Sigmoid colon (tissue), 7 donors: Measurements from ENCODE around the gene TMEM9B. TPM values are rescaled to one million over a fixed set of nuclear protein-coding genes. Genes with fewer than 3 reads are reported as not detected.
"Not testable (repeated sequence)": the region's sequence is repeated elsewhere in the genome, so short reads cannot be mapped to it uniquely, and the experiment has no call there.

Experiments
- DNase-seq: peaks from one replicate; pipeline ENCODE4 v3.0.0-alpha.2; 2019
- H3K27ac ChIP-seq, 4 donors: fragments of 200-600 bp; sonication (generic); one replicate each; pipeline ENCODE4 v1.5.1; 2016 to 2019; ENCODE audit warnings: mild to moderate bottlenecking in 1 of 4
- H3K27me3 ChIP-seq, 3 donors: fragments of 200-600 bp; sonication (generic); one replicate each; pipeline ENCODE4 v1.5.1; 2019; ENCODE audit warnings: mild to moderate bottlenecking in 1 of 3
- H3K36me3 ChIP-seq, 4 donors: fragments of 200-600 bp; sonication (generic); one replicate each; pipeline ENCODE4 v1.5.1; 2016 to 2019
- H3K4me1 ChIP-seq, 4 donors: fragments of 200-600 bp; sonication (generic); one replicate each; pipeline ENCODE4 v1.5.1; 2017 to 2019
- H3K4me3 ChIP-seq, 4 donors: fragments of 200-600 bp; sonication (generic); one replicate each; pipeline ENCODE4 v1.5.1; 2017 to 2019; ENCODE audit warnings: mild to moderate bottlenecking in 2 of 4, moderate library complexity in 1 of 4
- H3K9me3 ChIP-seq, 4 donors: fragments of 200-600 bp in 3 of 4; sonication (generic) in 3 of 4; one replicate each; pipeline versions ENCODE4 v1.5.1 to v1.6.1; 2013 to 2019
- CTCF ChIP-seq, 4 experiments: fragments of 450-650 bp in 3 of 4; fragments of 200-600 bp in 1 of 4; IDR thresholded peaks; one replicate each; pipeline ENCODE4 v1.5.1; 2016 to 2019; ENCODE audit warnings: antibody characterized with exemption in 4 of 4, mild to moderate bottlenecking in 3 of 4, moderate library complexity in 2 of 4
- EP300 ChIP-seq, 4 donors: sonication (generic); formaldehyde crosslinking; IDR thresholded peaks; one replicate each; pipeline ENCODE4 v1.6.1; 2017; ENCODE audit warnings: antibody characterized with exemption in 4 of 4
- POLR2A ChIP-seq, 2 donors: fragments of 450-650 bp; IDR thresholded peaks; one replicate each; pipeline ENCODE4 v1.6.1; 2016; ENCODE audit warnings: antibody characterized with exemption in 2 of 2, mild to moderate bottlenecking in 2 of 2, moderate library complexity in 2 of 2
- POLR2AphosphoS5 ChIP-seq, 4 donors: sonication (generic); formaldehyde crosslinking; IDR thresholded peaks; one replicate each; pipeline ENCODE4 v1.6.1; 2017; ENCODE audit warnings: antibody characterized with exemption in 4 of 4
- WGBS, 2 donors: extraction: QIAGEN DNeasy Blood & Tissue Kit; methylation state at CpG; one replicate each; pipeline ENCODE4 v1.1.7; 2013; 5-methylcytosine and 5-hydroxymethylcytosine counted together
- intact Hi-C: fragments of 100-400 bp; cut with DNase I; formaldehyde crosslinking; loops from one replicate; pipeline ENCODE4 v1.15.1; 2023
- polyA plus RNA-seq, 3 donors: library from polyadenylated mRNA; stranded (reverse); fragments of 200-250 nt; gene quantifications; one replicate each; pipeline ENCODE4 v1.2.3, GENCODE V29; 2013
- total RNA-seq, 4 donors: library from RNA; depleted of rRNA; stranded (reverse); fragments of >200 nt; gene quantifications; one replicate each; pipeline ENCODE4 v1.1.0, GENCODE V29; 2016
- donor health status: healthy with polysubstance abuse.
- donor health status: Bipolar disorder and iron deficiency.
- donor health status: healthy.

Gene TMEM9B
- total and polyA plus RNA-seq, 7 donors, result 13.3 to 58.9 (median 24.3) TPM

- no peaks in the 10 kb centered on the region for H3K27me3 ChIP-seq
- no peak for DNase-seq
- TF ChIP-seq POLR2AphosphoS5 (IDR thresholded peaks at IDR 0.05) (no peak), CTCF (IDR thresholded peaks at IDR 0.05) (no peak), POLR2A (IDR thresholded peaks at IDR 0.05) (no peak), EP300 (IDR thresholded peaks at IDR 0.05) (no peak)
- no peak overlapping the region for H3K27ac ChIP-seq
- H3K4me3 ChIP-seq, result no peak overlapping the region
- H3K9me3 ChIP-seq, result no peaks in the 10 kb centered on the region
- 85 to 93% methylated on average over 14 of the region's 14 CpGs for WGBS, 2 donors
- H3K4me1 ChIP-seq, result no peaks in the 10 kb centered on the region
- intact Hi-C loops, result no loop called here
- H3K36me3 ChIP-seq, result no peaks in the 10 kb centered on the region
These were observed 26.6 kb downstream of the TMEM9B start for GRCh38 chr11:8937659-8938058.

GRCh38 chr11:8937159-8937558, 27.1 kb downstream of the TMEM9B start:
- no peak overlapping the region for H3K27ac ChIP-seq
- H3K4me3 ChIP-seq, result no peak overlapping the region
- no peaks in the 10 kb centered on the region for H3K9me3 ChIP-seq
- H3K27me3 ChIP-seq, result no peaks in the 10 kb centered on the region
- no peak for DNase-seq
- no peaks in the 10 kb centered on the region for H3K36me3 ChIP-seq
- TF ChIP-seq POLR2A (IDR thresholded peaks at IDR 0.05) (no peak), CTCF (IDR thresholded peaks at IDR 0.05) (no peak), POLR2AphosphoS5 (IDR thresholded peaks at IDR 0.05) (no peak), EP300 (IDR thresholded peaks at IDR 0.05) (no peak)
- intact Hi-C loops, result no loop called here
- H3K4me1 ChIP-seq, result no peaks in the 10 kb centered on the region
- WGBS, 2 donors, result 88 to 90% methylated on average over 10 of the region's 10 CpGs

GRCh38 chr11:8935789-8936188, 28.5 kb downstream of the TMEM9B start:
- H3K4me1 ChIP-seq, H3K4me3 ChIP-seq, H3K9me3 ChIP-seq, H3K27me3 ChIP-seq, DNase-seq, H3K27ac ChIP-seq, H3K36me3 ChIP-seq, intact Hi-C loops: not testable (repeated sequence)
- WGBS, 2 donors, result 88 to 93% methylated on average over 2 of the region's 2 CpGs

- DNase-seq, result no peak
- no peaks in the 10 kb centered on the region for H3K4me1 ChIP-seq
- no peaks in the 10 kb centered on the region for H3K36me3 ChIP-seq
- no peak overlapping the region for H3K27ac ChIP-seq
- no peaks in the 10 kb centered on the region for H3K27me3 ChIP-seq
- no peak for TF ChIP-seq EP300 (IDR thresholded peaks at IDR 0.05)
- no peak for TF ChIP-seq POLR2A (IDR thresholded peaks at IDR 0.05)
- TF ChIP-seq CTCF (IDR thresholded peaks at IDR 0.05), result no peak
- no peak for TF ChIP-seq POLR2AphosphoS5 (IDR thresholded peaks at IDR 0.05)
- WGBS, 2 donors, result 60 to 70% methylated on average over 14 of the region's 14 CpGs
- no peak overlapping the region for H3K4me3 ChIP-seq
- H3K9me3 ChIP-seq, result no peaks in the 10 kb centered on the region
- intact Hi-C loops, result no loop called here
These were observed 29.3 kb downstream of the TMEM9B start for GRCh38 chr11:8934742-8935488.

DNA sequence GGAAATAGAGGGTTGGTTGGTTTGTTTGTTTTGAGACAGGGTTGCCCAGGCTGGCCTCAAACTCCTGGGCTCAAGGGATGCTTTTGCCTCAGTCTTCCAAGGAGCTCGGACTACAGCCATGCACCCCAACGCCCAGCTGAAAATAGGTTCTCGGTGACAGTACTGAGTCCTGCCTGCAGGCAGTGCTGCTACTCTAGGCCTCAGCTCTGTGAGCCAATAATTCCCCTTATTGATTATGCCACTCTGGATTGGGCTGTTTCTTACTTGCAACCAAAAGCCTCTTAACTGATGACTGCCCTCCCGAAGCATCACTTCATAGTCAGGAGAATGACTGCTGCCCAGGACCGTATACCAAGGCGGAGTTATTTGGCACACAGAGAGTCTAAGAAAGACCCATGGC, 30.3 kb downstream of the TMEM9B start:
- Histone ChIP-seq H3K9me3 (no peaks in the 10 kb centered on the region), H3K36me3 (no peaks in the 10 kb centered on the region), H3K27ac (no peak overlapping the region), H3K4me1 (no peaks in the 10 kb centered on the region), H3K27me3 (no peaks in the 10 kb centered on the region), H3K4me3 (no peak overlapping the region)
- TF ChIP-seq POLR2AphosphoS5 (IDR thresholded peaks at IDR 0.05) (no peak), POLR2A (IDR thresholded peaks at IDR 0.05) (no peak), EP300 (IDR thresholded peaks at IDR 0.05) (no peak), CTCF (IDR thresholded peaks at IDR 0.05) (no peak)
- WGBS, 2 donors, result 82 to 91% methylated on average over 6 of the region's 6 CpGs
- intact Hi-C loops, result no loop called here
- DNase-seq, result no peak
